ENCODE results near the gene SPIN1. TPM values are rescaled to one million over a fixed set of nuclear protein-coding genes. Genes with fewer than 3 reads are reported as not detected.

Gene SPIN1
- total and polyA plus RNA-seq, 2 of the 8 experiments (the other 6 are each of a cell fraction or from before 2014, with no cell fraction given) = 69.9 to 139 TPM

DNA sequence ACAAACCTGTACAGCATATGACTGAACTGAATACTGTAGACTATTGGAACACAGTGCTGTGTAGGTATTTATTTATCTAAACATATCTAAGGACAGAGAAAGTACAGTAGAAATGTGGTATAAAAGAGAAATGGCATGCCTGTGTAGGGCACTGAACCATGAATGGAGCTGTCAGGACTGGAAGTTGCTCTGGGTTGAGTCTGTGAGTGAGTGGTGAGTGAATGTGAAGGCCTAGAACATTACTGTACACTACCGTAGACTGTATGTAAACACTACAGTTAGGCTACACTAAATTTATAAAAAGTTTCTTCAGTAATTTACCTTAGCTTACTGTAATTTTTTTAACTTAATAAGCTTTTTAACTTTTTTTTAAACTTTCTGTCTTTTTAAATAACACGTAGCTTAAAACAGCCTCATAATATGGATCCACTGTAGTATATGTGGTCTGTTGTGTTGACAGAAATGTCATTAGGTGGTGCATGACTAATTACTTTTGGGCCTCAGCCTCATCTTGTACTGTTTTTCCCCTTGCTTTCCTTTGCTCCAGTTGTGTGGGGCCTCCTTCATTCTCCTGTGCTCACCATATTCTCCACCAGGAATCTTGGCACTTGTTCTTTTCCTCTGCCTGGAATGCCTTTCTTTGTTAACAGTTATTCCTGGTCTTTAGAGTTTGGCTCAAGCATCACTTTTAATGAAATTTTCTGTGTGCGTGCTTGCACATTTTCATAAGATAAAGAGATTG lies 8.8 kb downstream of the SPIN1 start:
- CTCF ChIA-PET (ENCODE audit: partially characterized antibody) = interaction anchor here (0.8 to 1.9 kb wide), 4 partner anchors 17 to 137 kb away, joined by 3 to 5 read pairs (median 4); partner anchors contain the start of gene NXNL2
- Histone ChIP-seq H2AK5ac (ENCODE audit: low read depth, low read length) (no peak overlapping the region), H3K9me3 (ENCODE audit: insufficient read depth in 2 of 2, low read depth in 1 of 2, low read length in 1 of 2) (no peaks in the 10 kb centered on the region), H2BK12ac (ENCODE audit: low read depth, low read length) (no peak overlapping the region), H4K20me1 (replicated peaks in 1 of 2; ENCODE audit: control insufficient read depth in 1 of 2, insufficient read depth in 2 of 2, low read length in 2 of 2) (peaks cover 15 to 17% of the 10 kb centered on the region in 2 experiments), H2BK5ac (ENCODE audit: low read depth, low read length) (no peak overlapping the region), H3K4me3 (ENCODE audit: extremely low read depth in 1 of 4, insufficient read depth in 2 of 4, low read depth in 3 of 4, low read length in 4 of 4) (no peak overlapping the region), H3K27ac (ENCODE audit: low read depth, low read length) (no peak overlapping the region), H3K18ac (ENCODE audit: extremely low read depth, low read length) (no peak overlapping the region), H3K56ac (replicated peaks; ENCODE audit: insufficient read length, low read depth, low read length) (no peak overlapping the region), H3K27me3 (replicated peaks in 1 of 4; ENCODE audit: control insufficient read depth in 3 of 4, extremely low read depth in 1 of 4, insufficient read depth in 3 of 4, low read length in 3 of 4) (no peaks in the 10 kb centered on the region), H2AFZ (ENCODE audit: low read length) (no peak overlapping the region), H2BK15ac (ENCODE audit: low read length) (no peak overlapping the region), H3K9ac (replicated peaks in 1 of 4; ENCODE audit: extremely low read depth in 1 of 4, low read depth in 3 of 4, low read length in 3 of 4) (no peak overlapping the region), H3K23ac (ENCODE audit: insufficient read length) (no peak overlapping the region), H3K4me2 (ENCODE audit: insufficient read depth in 1 of 2, low read depth in 2 of 2, low read length in 2 of 2) (no peak overlapping the region), H2BK20ac (ENCODE audit: low read length) (no peak overlapping the region), H3K79me2 (ENCODE audit: control insufficient read depth in 1 of 2, insufficient read depth in 2 of 2, low read length in 2 of 2) (peaks cover 66 to 99% of the 10 kb centered on the region in 2 experiments), H3K14ac (ENCODE audit: insufficient read length) (no peak overlapping the region), H4K5ac (ENCODE audit: insufficient read length, low read depth, low read length) (no peak overlapping the region), H4K91ac (replicated peaks; ENCODE audit: insufficient read length, low read length) (no peak overlapping the region), H4K8ac (ENCODE audit: extremely low read depth, insufficient read depth, low read length) (no peak overlapping the region), H3K23me2 (ENCODE audit: low read depth, low read length) (no peaks in the 10 kb centered on the region; the same call in 1 of the 2 replicates), H3K4ac (replicated peaks; ENCODE audit: insufficient read length, low read depth, low read length) (no peak overlapping the region), H2BK120ac (replicated peaks; ENCODE audit: low read depth, low read length) (no peak overlapping the region), H3K79me1 (ENCODE audit: low read depth, low read length) (peaks cover 8% of the 10 kb centered on the region), H3K36me3 (ENCODE audit: control insufficient read depth in 2 of 4, insufficient read depth in 4 of 4, low read length in 3 of 4) (peaks cover 0 to 6% (median 2%) of the 10 kb centered on the region in 4 experiments; a peak in 4 of 8 replicates), H3K4me1 (replicated peaks in 1 of 4; ENCODE audit: control insufficient read depth in 3 of 4, insufficient read depth in 4 of 4, low read length in 3 of 4) (peaks cover 2 to 11% (median 8%) of the 10 kb centered on the region in 4 experiments; a peak in 4 of 7 replicates)
- TF ChIP-seq SP2 (IDR thresholded peaks at IDR 0.05; ENCODE audit: low read length) = no peak
- TF ChIP-seq POLR2A (IDR thresholded peaks at IDR 0.05; ENCODE audit: control extremely low read depth in 1 of 2, low read depth in 2 of 2, low read length in 2 of 2) = peak in 1 of 2 experiments; percentile 18; a peak in 1 of 3 replicates
- 0 out of 2 replicates have a peak, but pooled peaks have one; percentile 31 for TF ChIP-seq POLR2AphosphoS5 (IDR thresholded peaks at IDR 0.05; ENCODE audit: low read depth, low read length)
- WGBS, 2 experiments (ENCODE audit: extremely low coverage in 1 of 2, insufficient coverage in 1 of 2, insufficient read length in 1 of 2, insufficient replicate concordance in 2 of 2, low coverage in 1 of 2, low lambda C conversion rate in 2 of 2, missing lambda C conversion rate in 1 of 2) = 85% methylated on average over 3 of the region's 3 CpGs; no CpG with 5 or more reads in 1 of the 2 experiments
- FAIRE-seq (no peak), DNase-seq (ENCODE audit: low read depth in 1 of 2, low spot score in 2 of 2) (peak in 1 of 2 experiments; percentile 33)
- POLR2A ChIA-PET (ENCODE audit: partially characterized antibody) = interaction anchor here (0.7 to 2.8 kb wide), 7 partner anchors 9 to 194 kb away, joined by 3 to 12 read pairs (median 4); no protein-coding TSS in a partner anchor
